HepG2 (cell line): ENCODE results near the gene CRKL. TPM values are rescaled to one million over a fixed set of nuclear protein-coding genes. Genes with fewer than 3 reads are reported as not detected.

ENCODE experiments used
- ATAC-seq: fragments of 200-7000 bp; cut with Tn5 transposase; 3 replicates; pipeline ENCODE4 v1.9.1; 2020; ENCODE audit warnings: mild to moderate bottlenecking, moderate library complexity
- BruUV-seq: library from RNA; stranded (reverse); fragments of 400-500 nt; replicated peaks from 2 replicates; lab custom pipeline; 2021; lab: Mats Ljungman, UMichigan
- CTCF ChIA-PET: fragments of 300-600 bp; formaldehyde crosslinking; extraction: SDS; loops from one replicate; lab custom pipeline; 2021; ENCODE audit warnings: low total read pairs, inconsistent platforms, low intra/inter-chr PET ratio; lab: Yijun Ruan, JAX
- POLR2A ChIA-PET: fragments of 350-600 bp; sonication (Branson Sonifier 250); formaldehyde crosslinking; loops from one replicate; lab custom pipeline; 2020; ENCODE audit warnings: antibody characterized with exemption, inconsistent platforms; lab: Yijun Ruan, JAX
- DNase-seq: peaks from one replicate; pipeline ENCODE4 v3.0.0-alpha.2; 2015; ENCODE audit warnings: low spot score
- FAIRE-seq: peaks from 3 replicates; lab custom pipeline; 2011; peaks lifted over from hg19 to GRCh38; lab: Jason Lieb, UNC
- H2AFZ ChIP-seq: one replicate; pipeline ENCODE4 v1.6.1; 2011; ENCODE audit warnings: low read length, inconsistent platforms
- H3K27ac ChIP-seq: fragments of 300-600 bp; 3 replicates; pipeline ENCODE4 v1.8.0; 2011; ENCODE audit warnings: mixed run types, mild to moderate bottlenecking, mixed read lengths, low read length, inconsistent platforms; ENCODE audit not compliant: insufficient read depth; ENCODE audit errors: extremely low read length
- H3K27me3 ChIP-seq, 2 experiments: fragments of 200-600 bp in 1 of 2; 2 replicates in 1 of 2; 3 replicates in 1 of 2; pipeline versions ENCODE4 v1.6.0 to v1.8.0; 2011; ENCODE audit warnings: low read length in 2 of 2, mild to moderate bottlenecking in 2 of 2, moderate library complexity in 2 of 2, inconsistent platforms in 1 of 2; ENCODE audit not compliant: insufficient read depth in 2 of 2, control insufficient read depth in 1 of 2
- H3K36me3 ChIP-seq, 2 experiments: fragments of 200-600 bp in 1 of 2; replicated peaks in 1 of 2; 2 replicates in 1 of 2; 3 replicates in 1 of 2; pipeline versions ENCODE4 v1.5.1 to v1.8.0; 2011; ENCODE audit warnings: low read length in 2 of 2, inconsistent platforms in 1 of 2; ENCODE audit not compliant: insufficient read depth in 2 of 2, control insufficient read depth in 1 of 2
- H3K4me1 ChIP-seq: 2 replicates; pipeline ENCODE4 v1.5.1; 2012; ENCODE audit warnings: low read length, inconsistent platforms; ENCODE audit not compliant: insufficient read depth
- H3K4me2 ChIP-seq: 2 replicates; pipeline ENCODE4 v1.6.0; 2011; ENCODE audit warnings: low read depth, low read length, inconsistent platforms
- H3K4me3 ChIP-seq, 3 experiments: fragments of 200-600 bp in 1 of 3; sonication (generic), shearing (Covaris generic) in 1 of 3; replicated peaks in 1 of 3; 2 replicates each; pipeline ENCODE4 v1.5.1; 2011 to 2016; ENCODE audit warnings: low read length in 3 of 3, inconsistent platforms in 2 of 3, low read depth in 2 of 3, mild to moderate bottlenecking in 2 of 3, control low read depth in 1 of 3, mixed read lengths in 1 of 3; ENCODE audit not compliant: insufficient read depth in 1 of 3
- H3K79me2 ChIP-seq: one replicate; pipeline ENCODE4 v1.6.1; 2011; ENCODE audit warnings: low read length, inconsistent platforms; ENCODE audit not compliant: insufficient read depth
- H3K9ac ChIP-seq: 2 replicates; pipeline ENCODE4 v1.6.0; 2011; ENCODE audit warnings: mild to moderate bottlenecking, low read depth, low read length, inconsistent platforms; ENCODE audit not compliant: insufficient read depth
- H3K9me3 ChIP-seq: 2 replicates; pipeline ENCODE4 v1.5.1; 2012; ENCODE audit warnings: mild to moderate bottlenecking, low read length
- H4K20me1 ChIP-seq: 2 replicates; pipeline ENCODE4 v1.6.0; 2011; ENCODE audit warnings: inconsistent platforms, mild to moderate bottlenecking, low read length, moderate library complexity; ENCODE audit not compliant: insufficient read depth
- ARID5B ChIP-seq: IDR thresholded peaks from 2 replicates; pipeline ENCODE4 v1.4.0; 2020; ENCODE audit warnings: mild to moderate bottlenecking, missing genetic modification reagents
- ETV6 ChIP-seq: sonication (generic); formaldehyde crosslinking; conservative IDR thresholded peaks from 2 replicates; pipeline ENCODE4 v1.4.0; 2020; ENCODE audit warnings: missing genetic modification reagents
- FUBP1 ChIP-seq: sonication (generic); formaldehyde crosslinking; IDR thresholded peaks from 2 replicates; pipeline ENCODE4 v1.5.1; 2020; ENCODE audit warnings: missing genetic modification reagents, mild to moderate bottlenecking, borderline replicate concordance
- JUND ChIP-seq: sonication (generic); formaldehyde crosslinking; IDR thresholded peaks from 2 replicates; pipeline ENCODE4 v1.8.0; 2022; ENCODE audit warnings: mild to moderate bottlenecking, missing genetic modification reagents
- MAX ChIP-seq: IDR thresholded peaks from 2 replicates; pipeline ENCODE4 v1.6.1; 2012; ENCODE audit warnings: inconsistent platforms
- NBN ChIP-seq: fragments of 450-650 bp; conservative IDR thresholded peaks from 2 replicates; pipeline ENCODE4 v1.6.1; 2017
- SSRP1 ChIP-seq: IDR thresholded peaks from 2 replicates; pipeline ENCODE4 v1.6.1; 2016; ENCODE audit warnings: control low read depth
- SYNCRIP ChIP-seq: fragments of 200-400 bp; formaldehyde crosslinking; IDR thresholded peaks from 2 replicates; pipeline ENCODE4 v1.6.1; 2018; ENCODE audit warnings: mild to moderate bottlenecking, low read depth, low read length; ENCODE audit not compliant: insufficient read depth
- ZBTB39 ChIP-seq: sonication (generic); formaldehyde crosslinking; IDR thresholded peaks from 2 replicates; pipeline ENCODE4 v1.5.0; 2020; ENCODE audit warnings: missing genetic modification reagents
- ZNF12 ChIP-seq: sonication (generic); formaldehyde crosslinking; IDR thresholded peaks from 2 replicates; pipeline ENCODE4 v1.5.0; 2020; ENCODE audit warnings: missing genetic modification reagents
- ZNF710 ChIP-seq: sonication (generic); formaldehyde crosslinking; IDR thresholded peaks from 2 replicates; pipeline ENCODE4 v1.5.0; 2020; ENCODE audit warnings: mild to moderate bottlenecking, missing genetic modification reagents, borderline replicate concordance
- ZNF782 ChIP-seq: sonication (generic); formaldehyde crosslinking; IDR thresholded peaks from 2 replicates; pipeline ENCODE4 v1.4.0; 2020; ENCODE audit warnings: missing genetic modification reagents, mild to moderate bottlenecking, borderline replicate concordance
- ZNF800 ChIP-seq: sonication (generic); formaldehyde crosslinking; IDR thresholded peaks from 2 replicates; pipeline ENCODE4 v1.4.0; 2020; ENCODE audit warnings: missing genetic modification reagents
- WGBS: methylation state at CpG from one replicate; pipeline ENCODE4 v1.1.6; 2017; ENCODE audit warnings: low lambda C conversion rate; 5-methylcytosine and 5-hydroxymethylcytosine counted together
- in situ Hi-C: cut with HindIII; loops from 2 replicates; pipeline ENCODE4 v1.10.0; 2017; ENCODE audit warnings: low pct_unique_long_range_greater_than_20kb; ENCODE audit not compliant: extremely low pct_ligation_motif_present
- intact Hi-C: fragments of 100-400 bp; cut with micrococcal nuclease; formaldehyde crosslinking; loops from one replicate; pipeline ENCODE4 v1.10.0; 2022; ENCODE audit not compliant: unreplicated experiment
- polyA plus RNA-seq, 8 experiments: library from polyadenylated mRNA; depleted of rRNA in 3 of 8; stranded (reverse) in 7 of 8; unstranded in 1 of 8; fragments of >200 nt; fragmentation: Illumina TruSeq in 4 of 8; extraction: Trizol in 4 of 8; gene quantifications; 2 replicates each; pipeline versions ENCODE4 v1.2.1 to v1.2.3, GENCODE V29; 2011 to 2016; ENCODE audit warnings: low read depth in 4 of 8, missing spikeins in 1 of 8, mixed read lengths in 1 of 8; ENCODE audit not compliant: insufficient read depth in 1 of 8
- total RNA-seq, 5 experiments: library from RNA; depleted of rRNA; stranded (reverse); fragments of >200 nt; fragmentation: Illumina TruSeq; extraction: Trizol; gene quantifications; 2 replicates each; pipeline ENCODE4 v1.2.3, GENCODE V29; 2016; ENCODE audit warnings: low read depth in 1 of 5

CRKL gene
- total and polyA plus RNA-seq, 2 of the 13 experiments (the other 11 are each of a cell fraction or from before 2014, with no cell fraction given), result 37.4 to 60.6 TPM

GRCh38 chr22:20903093-20903492, 14.1 kb upstream of the CRKL start:
- Histone ChIP-seq H3K27me3 (no peaks in the 10 kb centered on the region; a peak in 1 of 5 replicates), H3K4me2 (no peak overlapping the region), H3K79me2 (no peaks in the 10 kb centered on the region), H4K20me1 (no peaks in the 10 kb centered on the region), H3K27ac (no peak overlapping the region), H3K36me3 (no peaks in the 10 kb centered on the region), H2AFZ (no peak overlapping the region), H3K9ac (no peak overlapping the region), H3K9me3 (no peaks in the 10 kb centered on the region), H3K4me3 (no peak overlapping the region), H3K4me1 (peaks cover 36% of the 10 kb centered on the region)
- FAIRE-seq (no peak), DNase-seq (no peak), ATAC-seq (no peak)
- intact Hi-C loops (no loop called here), in situ Hi-C loops (no loop called here)
- POLR2A ChIA-PET, result no interaction called here
- CTCF ChIA-PET, result no interaction called here
- WGBS, result 73% methylated on average over 2 of the region's 2 CpGs
- no TSS peak for BruUV-seq
- TF ChIP-seq ARID5B (no peak), SSRP1 (CRISPR knock-in tag) (no peak), MAX (no peak), SYNCRIP (no peak), ETV6 (CRISPR knock-in tag) (no peak), ZNF710 (CRISPR knock-in tag) (no peak), NBN (no peak), ZBTB39 (CRISPR knock-in tag) (no peak), ZNF782 (CRISPR knock-in tag) (no peak), ZNF12 (no peak), ZNF800 (no peak), JUND (no peak), FUBP1 (no peak)
